GM21515 (cell line): ENCODE data around the gene KANK4.
"Not testable (repeated sequence)": the region's sequence is repeated elsewhere in the genome, so short reads cannot be mapped to it uniquely, and the experiment has no call there.

Experiments used
- ATAC-seq: cut with Tn5 transposase; IDR thresholded peaks from one replicate; pipeline ENCODE4 v1.9.1; 2021; ENCODE audit not compliant: unreplicated experiment

The KANK4 gene

GRCh38 chr1:62240651-62241370, 78.4 kb downstream of the KANK4 start:
- no peak for ATAC-seq

GRCh38 chr1:62239652-62240403, 79.4 kb downstream of the KANK4 start:
- not testable (repeated sequence) for ATAC-seq

GRCh38 chr1:62238507-62238906, 80.7 kb downstream of the KANK4 start:
- ATAC-seq: no peak

GRCh38 chr1:62237950-62238374, 81.3 kb downstream of the KANK4 start:
- ATAC-seq: no peak

GRCh38 chr1:62237361-62237760, 81.9 kb downstream of the KANK4 start:
- ATAC-seq: no peak

GRCh38 chr1:62235576-62235975, 83.7 kb downstream of the KANK4 start:
- ATAC-seq: no peak

- no peak for ATAC-seq
These were observed 84.5 kb downstream of the KANK4 start for GRCh38 chr1:62234688-62235087.

GRCh38 chr1:62233926-62234450, 85.2 kb downstream of the KANK4 start:
- ATAC-seq: no peak

- no peak for ATAC-seq
These were observed 86.4 kb downstream of the KANK4 start for GRCh38 chr1:62232871-62233278.

GRCh38 chr1:62230718-62231117, 88.5 kb downstream of the KANK4 start:
- ATAC-seq: no peak

GRCh38 chr1:62229932-62230331, 89.3 kb downstream of the KANK4 start:
- ATAC-seq: no peak

- ATAC-seq: no peak
These were observed 89.8 kb downstream of the KANK4 start for GRCh38 chr1:62229468-62229867.

- ATAC-seq: no peak
These were observed 90.4 kb downstream of the KANK4 start for GRCh38 chr1:62228883-62229187.

- ATAC-seq: no peak
These were observed 90.9 kb downstream of the KANK4 start for GRCh38 chr1:62228136-62228882.

GRCh38 chr1:62227496-62227895, 91.7 kb downstream of the KANK4 start:
- no peak for ATAC-seq

GRCh38 chr1:62224182-62224581, 95.1 kb downstream of the KANK4 start:
- no peak for ATAC-seq

GRCh38 chr1:62222321-62222720, 96.9 kb downstream of the KANK4 start:
- no peak for ATAC-seq

GRCh38 chr1:62221171-62221570, 98.1 kb downstream of the KANK4 start:
- ATAC-seq: no peak

GRCh38 chr1:62220456-62220855, 98.8 kb downstream of the KANK4 start:
- not testable (repeated sequence) for ATAC-seq

GRCh38 chr1:62218604-62219003, 100.6 kb downstream of the KANK4 start:
- no peak for ATAC-seq

- ATAC-seq: no peak
These were observed 105.9 kb downstream of the KANK4 start for GRCh38 chr1:62213075-62213914.
